ENCODE results near the gene TRAF3.

TRAF3 gene

GRCh38 chr14:102927346-102927877 lies 150.2 kb downstream of the TRAF3 start:
- Histone ChIP-seq H3K9ac (ENCODE audit: low read depth in 1 of 2, low read length in 2 of 2) (peak overlapping the region; percentile 93 to 97), H3K27me3 (ENCODE audit: control insufficient read depth in 1 of 2, insufficient read depth in 2 of 2, low read length in 2 of 2) (peaks cover 0 to 8% of the 10 kb centered on the region in 2 donors), H3K36me3 (ENCODE audit: control insufficient read depth in 1 of 2, insufficient read depth in 2 of 2, low read length in 2 of 2) (peaks cover 0 to 12% of the 10 kb centered on the region in 2 donors), H3K4me1 (ENCODE audit: control insufficient read depth in 1 of 2, insufficient read depth in 2 of 2, low read length in 2 of 2) (peaks cover 6 to 39% of the 10 kb centered on the region in 2 donors), H3K4me3 (ENCODE audit: low read depth in 1 of 2, low read length in 2 of 2) (peak overlapping the region; percentile 64 to 82), H3K9me3 (ENCODE audit: control insufficient read depth in 1 of 2, low read length in 2 of 2) (no peaks in the 10 kb centered on the region), H3K27ac (ENCODE audit: low read depth, low read length) (peak overlapping the region; percentile 97)

- Histone ChIP-seq H3K4me1 (ENCODE audit: control insufficient read depth in 1 of 2, insufficient read depth in 2 of 2, low read length in 2 of 2) (peaks cover 6 to 38% of the 10 kb centered on the region in 2 donors), H3K27me3 (ENCODE audit: control insufficient read depth in 1 of 2, insufficient read depth in 2 of 2, low read length in 2 of 2) (peaks cover 0 to 8% of the 10 kb centered on the region in 2 donors), H3K4me3 (ENCODE audit: low read depth in 1 of 2, low read length in 2 of 2) (peak overlapping the region; percentile 64 to 82), H3K36me3 (ENCODE audit: control insufficient read depth in 1 of 2, insufficient read depth in 2 of 2, low read length in 2 of 2) (peaks cover 0 to 15% of the 10 kb centered on the region in 2 donors), H3K9ac (ENCODE audit: low read depth in 1 of 2, low read length in 2 of 2) (peak overlapping the region; percentile 93 to 97), H3K9me3 (ENCODE audit: control insufficient read depth in 1 of 2, low read length in 2 of 2) (no peaks in the 10 kb centered on the region), H3K27ac (ENCODE audit: low read depth, low read length) (peak overlapping the region; percentile 97)
These were observed 150.7 kb downstream of the TRAF3 start for GRCh38 chr14:102927878-102928411.

GRCh38 chr14:102928412-102929240 lies 151.4 kb downstream of the TRAF3 start:
- peaks cover 0 to 22% of the 10 kb centered on the region in 2 donors for H3K36me3 ChIP-seq (ENCODE audit: control insufficient read depth in 1 of 2, insufficient read depth in 2 of 2, low read length in 2 of 2)
- H3K4me1 ChIP-seq (ENCODE audit: control insufficient read depth in 1 of 2, insufficient read depth in 2 of 2, low read length in 2 of 2) = peaks cover 6 to 31% of the 10 kb centered on the region in 2 donors
- H3K27me3 ChIP-seq (ENCODE audit: control insufficient read depth in 1 of 2, insufficient read depth in 2 of 2, low read length in 2 of 2) = peaks cover 0 to 3% of the 10 kb centered on the region in 2 donors
- peak overlapping the region; percentile 93 to 97 for H3K9ac ChIP-seq (ENCODE audit: low read depth in 1 of 2, low read length in 2 of 2)
- H3K27ac ChIP-seq (ENCODE audit: low read depth, low read length) = peak overlapping the region; percentile 97
- H3K4me3 ChIP-seq (ENCODE audit: low read depth in 1 of 2, low read length in 2 of 2) = peak overlapping the region; percentile 64 to 82
- H3K9me3 ChIP-seq (ENCODE audit: control insufficient read depth in 1 of 2, low read length in 2 of 2) = no peaks in the 10 kb centered on the region

- Histone ChIP-seq H3K4me3 (ENCODE audit: low read depth in 1 of 2, low read length in 2 of 2) (peak overlapping the region; percentile 64 to 82), H3K27me3 (ENCODE audit: control insufficient read depth in 1 of 2, insufficient read depth in 2 of 2, low read length in 2 of 2) (no peaks in the 10 kb centered on the region), H3K9ac (ENCODE audit: low read depth in 1 of 2, low read length in 2 of 2) (peak overlapping the region; percentile 76 to 97), H3K27ac (ENCODE audit: low read depth, low read length) (peak overlapping the region; percentile 56), H3K4me1 (ENCODE audit: control insufficient read depth in 1 of 2, insufficient read depth in 2 of 2, low read length in 2 of 2) (peaks cover 6 to 22% of the 10 kb centered on the region in 2 donors), H3K9me3 (ENCODE audit: control insufficient read depth in 1 of 2, low read length in 2 of 2) (no peaks in the 10 kb centered on the region), H3K36me3 (ENCODE audit: control insufficient read depth in 1 of 2, insufficient read depth in 2 of 2, low read length in 2 of 2) (peaks cover 0 to 24% of the 10 kb centered on the region in 2 donors)
These were observed 152.2 kb downstream of the TRAF3 start for GRCh38 chr14:102929241-102930137.

- Histone ChIP-seq H3K36me3 (ENCODE audit: control insufficient read depth in 1 of 2, insufficient read depth in 2 of 2, low read length in 2 of 2) (peaks cover 0 to 24% of the 10 kb centered on the region in 2 donors), H3K9ac (ENCODE audit: low read depth in 1 of 2, low read length in 2 of 2) (no peak overlapping the region), H3K9me3 (ENCODE audit: control insufficient read depth in 1 of 2, low read length in 2 of 2) (no peaks in the 10 kb centered on the region), H3K4me1 (ENCODE audit: control insufficient read depth in 1 of 2, insufficient read depth in 2 of 2, low read length in 2 of 2) (peaks cover 6 to 17% of the 10 kb centered on the region in 2 donors), H3K4me3 (ENCODE audit: low read depth in 1 of 2, low read length in 2 of 2) (peak overlapping the region; percentile 35 to 82), H3K27ac (ENCODE audit: low read depth, low read length) (no peak overlapping the region), H3K27me3 (ENCODE audit: control insufficient read depth in 1 of 2, insufficient read depth in 2 of 2, low read length in 2 of 2) (no peaks in the 10 kb centered on the region)
These were observed 153.0 kb downstream of the TRAF3 start for GRCh38 chr14:102930138-102930752.

- peaks cover 0 to 24% of the 10 kb centered on the region in 2 donors for H3K36me3 ChIP-seq (ENCODE audit: control insufficient read depth in 1 of 2, insufficient read depth in 2 of 2, low read length in 2 of 2)
- H3K4me1 ChIP-seq (ENCODE audit: control insufficient read depth in 1 of 2, insufficient read depth in 2 of 2, low read length in 2 of 2) = peaks cover 6 to 17% of the 10 kb centered on the region in 2 donors
- no peaks in the 10 kb centered on the region for H3K9me3 ChIP-seq (ENCODE audit: control insufficient read depth in 1 of 2, low read length in 2 of 2)
- no peak overlapping the region for H3K27ac ChIP-seq (ENCODE audit: low read depth, low read length)
- no peak overlapping the region for H3K9ac ChIP-seq (ENCODE audit: low read depth in 1 of 2, low read length in 2 of 2)
- peak overlapping the region in 1 of 2 donors; percentile 35 for H3K4me3 ChIP-seq (ENCODE audit: low read depth in 1 of 2, low read length in 2 of 2)
- H3K27me3 ChIP-seq (ENCODE audit: control insufficient read depth in 1 of 2, insufficient read depth in 2 of 2, low read length in 2 of 2) = no peaks in the 10 kb centered on the region
These were observed 153.7 kb downstream of the TRAF3 start for GRCh38 chr14:102930753-102931579.

- H3K4me1 ChIP-seq (ENCODE audit: control insufficient read depth in 1 of 2, insufficient read depth in 2 of 2, low read length in 2 of 2) = peaks cover 6 to 16% of the 10 kb centered on the region in 2 donors
These were observed 154.5 kb downstream of the TRAF3 start for GRCh38 chr14:102931580-102932285.

GRCh38 chr14:102932484-102933248 lies 155.4 kb downstream of the TRAF3 start:
- Histone ChIP-seq H3K4me3 (ENCODE audit: low read depth in 1 of 2, low read length in 2 of 2) (no peak overlapping the region), H3K27ac (ENCODE audit: low read depth, low read length) (no peak overlapping the region), H3K4me1 (ENCODE audit: control insufficient read depth in 1 of 2, insufficient read depth in 2 of 2, low read length in 2 of 2) (peaks cover 6 to 13% of the 10 kb centered on the region in 2 donors), H3K27me3 (ENCODE audit: control insufficient read depth in 1 of 2, insufficient read depth in 2 of 2, low read length in 2 of 2) (no peaks in the 10 kb centered on the region), H3K36me3 (ENCODE audit: control insufficient read depth in 1 of 2, insufficient read depth in 2 of 2, low read length in 2 of 2) (peaks cover 0 to 37% of the 10 kb centered on the region in 2 donors), H3K9ac (ENCODE audit: low read depth in 1 of 2, low read length in 2 of 2) (no peak overlapping the region), H3K9me3 (ENCODE audit: control insufficient read depth in 1 of 2, low read length in 2 of 2) (no peaks in the 10 kb centered on the region)

More at GRCh38 chr14:102931580-102932285, 154.5 kb downstream of the TRAF3 start:
- no peaks in the 10 kb centered on the region for H3K9me3 ChIP-seq (ENCODE audit: control insufficient read depth in 1 of 2, low read length in 2 of 2)
- H3K27me3 ChIP-seq (ENCODE audit: control insufficient read depth in 1 of 2, insufficient read depth in 2 of 2, low read length in 2 of 2) = no peaks in the 10 kb centered on the region
- H3K9ac ChIP-seq (ENCODE audit: low read depth in 1 of 2, low read length in 2 of 2) = no peak overlapping the region
- peaks cover 0 to 28% of the 10 kb centered on the region in 2 donors for H3K36me3 ChIP-seq (ENCODE audit: control insufficient read depth in 1 of 2, insufficient read depth in 2 of 2, low read length in 2 of 2)
- H3K27ac ChIP-seq (ENCODE audit: low read depth, low read length) = no peak overlapping the region
- H3K4me3 ChIP-seq (ENCODE audit: low read depth in 1 of 2, low read length in 2 of 2) = no peak overlapping the region

All from duodenal mucosa (tissue), 2 donors.